GM12878 (cell line): ENCODE data around the gene IL17RC. TPM values are rescaled to one million over a fixed set of nuclear protein-coding genes. Genes with fewer than 3 reads are reported as not detected.
"Not testable (repeated sequence)": the region's sequence is repeated elsewhere in the genome, so short reads cannot be mapped to it uniquely, and the experiment has no call there.

Experiments used
- ATAC-seq: fragments of 200-7000 bp; cut with Tn5 transposase; 3 replicates; pipeline ENCODE4 v1.9.1; 2020; ENCODE audit warnings: mild to moderate bottlenecking, moderate library complexity
- BruUV-seq: library from RNA; stranded (reverse); fragments of 400-500 nt; replicated peaks from 2 replicates; lab custom pipeline; 2021; lab: Mats Ljungman, UMichigan
- CTCF ChIA-PET: fragments of 300-600 bp; sonication (Branson Sonifier 250); formaldehyde crosslinking; extraction: SDS; loops from one replicate; lab custom pipeline; 2021; ENCODE audit warnings: inconsistent platforms; lab: Yijun Ruan, JAX
- POLR2A ChIA-PET: fragments of 350-600 bp; formaldehyde crosslinking; extraction: SDS; loops from one replicate; lab custom pipeline; 2021; ENCODE audit warnings: inconsistent platforms; lab: Charles Lee
- RAD21 ChIA-PET: fragments of 300-600 bp; sonication (Branson Sonifier 250); formaldehyde crosslinking; loops from one replicate; lab custom pipeline; 2023; ENCODE audit warnings: antibody characterized with exemption; ENCODE audit not compliant: unreplicated experiment; lab: Charles Lee
- SMC1A ChIA-PET: fragments of 300-600 bp; sonication (Branson Sonifier 250); formaldehyde crosslinking; loops from one replicate; lab custom pipeline; 2023; ENCODE audit not compliant: unreplicated experiment, uncharacterized antibody; lab: Charles Lee
- DNase-seq: peaks from one replicate; pipeline ENCODE4 v3.0.0-alpha.2; 2011; ENCODE audit warnings: low read depth, low spot score
- FAIRE-seq: peaks from 3 replicates; lab custom pipeline; 2011; peaks lifted over from hg19 to GRCh38; lab: Jason Lieb, UNC
- H2AFZ ChIP-seq: 2 replicates; pipeline ENCODE4 v1.6.0; 2011; ENCODE audit warnings: low read depth, low read length, control low read depth; ENCODE audit not compliant: control insufficient read depth
- H3K27ac ChIP-seq: 2 replicates; pipeline ENCODE4 v1.5.1; 2011; ENCODE audit warnings: control low read depth; ENCODE audit not compliant: control insufficient read depth, insufficient read depth
- H3K27me3 ChIP-seq, 2 experiments: replicated peaks in 1 of 2; 2 replicates each; pipeline versions ENCODE4 v1.6.0 to v1.6.1; 2011; ENCODE audit warnings: low read length in 1 of 2; ENCODE audit not compliant: control insufficient read depth in 2 of 2, insufficient read depth in 2 of 2
- H3K36me3 ChIP-seq, 2 experiments: 2 replicates each; pipeline ENCODE4 v1.5.1; 2011; ENCODE audit warnings: low read length in 1 of 2; ENCODE audit not compliant: control insufficient read depth in 2 of 2, insufficient read depth in 2 of 2
- H3K4me1 ChIP-seq: 2 replicates; pipeline ENCODE4 v1.6.1; 2011; ENCODE audit warnings: mild to moderate bottlenecking, low read length, moderate library complexity, mixed read lengths; ENCODE audit not compliant: control insufficient read depth, insufficient read depth
- H3K4me2 ChIP-seq: 2 replicates; pipeline ENCODE4 v1.6.0; 2011; ENCODE audit warnings: control low read depth; ENCODE audit not compliant: control insufficient read depth, insufficient read depth
- H3K4me3 ChIP-seq: fragments of 200-600 bp; sonication (generic); 2 replicates; pipeline ENCODE4 v1.5.1; 2016
- H3K79me2 ChIP-seq: 2 replicates; pipeline ENCODE4 v1.6.0; 2011; ENCODE audit warnings: low read length; ENCODE audit not compliant: control insufficient read depth, insufficient read depth
- H3K9ac ChIP-seq: 2 replicates; pipeline ENCODE4 v1.8.0; 2011; ENCODE audit warnings: low read length, control low read depth, mixed read lengths; ENCODE audit not compliant: control insufficient read depth, insufficient read depth
- H3K9me3 ChIP-seq: replicated peaks from 3 replicates; pipeline ENCODE4 v1.5.1; 2011; ENCODE audit warnings: mild to moderate bottlenecking, low read length; ENCODE audit not compliant: control insufficient read depth, insufficient read depth
- H4K20me1 ChIP-seq: 2 replicates; pipeline ENCODE4 v1.6.0; 2011; ENCODE audit not compliant: control insufficient read depth, insufficient read depth
- PBX3 ChIP-seq: IDR thresholded peaks from 2 replicates; pipeline ENCODE4 v1.6.1; 2011; ENCODE audit warnings: mild to moderate bottlenecking, low read depth, low read length, moderate library complexity; ENCODE audit not compliant: insufficient replicate concordance
- TAF1 ChIP-seq: IDR thresholded peaks from 2 replicates; pipeline ENCODE4 v1.6.1; 2011; ENCODE audit warnings: mild to moderate bottlenecking, low read depth, low read length, borderline replicate concordance
- ZNF24 ChIP-seq: fragments of 450-650 bp; IDR thresholded peaks from 2 replicates; pipeline ENCODE4 v1.6.1; 2017; ENCODE audit warnings: antibody characterized with exemption, mild to moderate bottlenecking
- WGBS: methylation state at CpG from one replicate; pipeline ENCODE4 v1.1.6; 2016; ENCODE audit warnings: low lambda C conversion rate; ENCODE audit not compliant: insufficient replicate concordance, insufficient coverage; ENCODE audit errors: missing lambda C conversion rate; 5-methylcytosine and 5-hydroxymethylcytosine counted together
- in situ Hi-C: fragments of 300-500 bp; cut with MboI; formaldehyde crosslinking; loops from 9 replicates; pipeline ENCODE4 v1.14.3; 2018; ENCODE audit warnings: mixed read lengths
- intact Hi-C: fragments of 100-400 bp; cut with micrococcal nuclease; formaldehyde crosslinking; loops from one replicate; pipeline ENCODE4 v1.14.2; 2022; ENCODE audit not compliant: unreplicated experiment
- polyA plus RNA-seq, 11 experiments: library from polyadenylated mRNA; depleted of rRNA in 4 of 11; unstranded in 6 of 11; stranded (reverse) in 5 of 11; fragments of >200 nt; fragmentation: Nextera tagmentation in 4 of 11; fragmentation: Illumina TruSeq in 1 of 11; extraction: Ambion mirVana in 4 of 11; extraction: Trizol in 1 of 11; gene quantifications; 1 replicate in 1 of 11; 2 replicates in 10 of 11; pipeline versions ENCODE4 v1.2.1 to v1.2.3, GENCODE V29; 2011 to 2016; ENCODE audit warnings: inconsistent platforms in 2 of 11, missing spikeins in 2 of 11, low read depth in 1 of 11
- total RNA-seq, 4 experiments: library from RNA; depleted of rRNA in 3 of 4; stranded (reverse); fragments of >200 nt in 3 of 4; fragmentation: Illumina TruSeq in 1 of 4; extraction: Trizol in 1 of 4; gene quantifications; 2 replicates each; pipeline versions ENCODE4 v1.2.1 to v1.2.3, GENCODE V29; 2013 to 2021

The IL17RC gene
- total and polyA plus RNA-seq, 10 of the 15 experiments (the other 5 are each of a cell fraction or from before 2014, with no cell fraction given): 0.07 to 4.4 (median 0.34) TPM; not detected in 3

- SMC1A ChIA-PET: no interaction called here
- H4K20me1 ChIP-seq: no peaks in the 10 kb centered on the region
- TF ChIP-seq TAF1 (no peak), ZNF24 (no peak), PBX3 (no peak)
- TF ChIP-seq, all 136 proteins: peak for 0
- Histone ChIP-seq H3K9me3 (no peaks in the 10 kb centered on the region), H2AFZ (no peak overlapping the region), H3K4me3 (no peak overlapping the region), H3K79me2 (no peaks in the 10 kb centered on the region), H3K36me3 (no peaks in the 10 kb centered on the region; a peak in 2 of 4 replicates), H3K27ac (no peak overlapping the region), H3K27me3 (no peaks in the 10 kb centered on the region), H3K4me2 (no peak overlapping the region), H3K9ac (no peak overlapping the region), H3K4me1 (peaks cover 8% of the 10 kb centered on the region)
- DNase-seq: no peak
- no TSS peak for BruUV-seq
- ChIA-PET POLR2A (interaction anchor here (1.0 to 1.2 kb wide), 2 partner anchors 9 to 14 kb away, joined by 3 to 4 read pairs; no protein-coding TSS in a partner anchor), RAD21 (no interaction called here), CTCF (no interaction called here)
- no peak for FAIRE-seq
- 94% methylated on average over 2 of the region's 3 CpGs for WGBS
- in situ Hi-C loops (no loop called here), intact Hi-C loops (no loop called here)
- no peak for ATAC-seq
These were observed 17.6 kb upstream of the IL17RC start for GRCh38 chr3:9899289-9899791.

- ChIA-PET POLR2A (interaction anchor here (0.6 to 2.8 kb wide), 3 partner anchors 9 to 49 kb away, joined by 3 to 7 read pairs (median 3); no protein-coding TSS in a partner anchor), SMC1A (interaction anchor here (1.0 to 1.4 kb wide), 3 partner anchors 9 to 24 kb away, joined by 3 to 6 read pairs (median 5); no protein-coding TSS in a partner anchor), CTCF (interaction anchor here (0.6 kb wide), 1 partner anchor 34 kb away, joined by 4 read pairs; no protein-coding TSS in a partner anchor)
- WGBS: 96% methylated on average over 5 of the region's 6 CpGs
- intact Hi-C loops, ATAC-seq, H3K4me1 ChIP-seq, FAIRE-seq, H3K27ac ChIP-seq, H4K20me1 ChIP-seq, H3K9me3 ChIP-seq, DNase-seq, H3K79me2 ChIP-seq, in situ Hi-C loops, BruUV-seq, H3K4me2 ChIP-seq, H3K4me3 ChIP-seq, RAD21 ChIA-PET, H2AFZ ChIP-seq, H3K36me3 ChIP-seq, H3K27me3 ChIP-seq, H3K9ac ChIP-seq: not testable (repeated sequence)
These were observed 15.9 kb upstream of the IL17RC start for GRCh38 chr3:9900965-9901415.
